HG02938 (cell line): ENCODE data around the gene VAMP1.
"Not testable (repeated sequence)": the region's sequence is repeated elsewhere in the genome, so short reads cannot be mapped to it uniquely, and the experiment has no call there.

ENCODE experiments used
- ATAC-seq: cut with Tn5 transposase; IDR thresholded peaks from one replicate; pipeline ENCODE4 v1.9.1; 2021; ENCODE audit warnings: mild to moderate bottlenecking, moderate library complexity; ENCODE audit not compliant: unreplicated experiment

The VAMP1 gene

DNA sequence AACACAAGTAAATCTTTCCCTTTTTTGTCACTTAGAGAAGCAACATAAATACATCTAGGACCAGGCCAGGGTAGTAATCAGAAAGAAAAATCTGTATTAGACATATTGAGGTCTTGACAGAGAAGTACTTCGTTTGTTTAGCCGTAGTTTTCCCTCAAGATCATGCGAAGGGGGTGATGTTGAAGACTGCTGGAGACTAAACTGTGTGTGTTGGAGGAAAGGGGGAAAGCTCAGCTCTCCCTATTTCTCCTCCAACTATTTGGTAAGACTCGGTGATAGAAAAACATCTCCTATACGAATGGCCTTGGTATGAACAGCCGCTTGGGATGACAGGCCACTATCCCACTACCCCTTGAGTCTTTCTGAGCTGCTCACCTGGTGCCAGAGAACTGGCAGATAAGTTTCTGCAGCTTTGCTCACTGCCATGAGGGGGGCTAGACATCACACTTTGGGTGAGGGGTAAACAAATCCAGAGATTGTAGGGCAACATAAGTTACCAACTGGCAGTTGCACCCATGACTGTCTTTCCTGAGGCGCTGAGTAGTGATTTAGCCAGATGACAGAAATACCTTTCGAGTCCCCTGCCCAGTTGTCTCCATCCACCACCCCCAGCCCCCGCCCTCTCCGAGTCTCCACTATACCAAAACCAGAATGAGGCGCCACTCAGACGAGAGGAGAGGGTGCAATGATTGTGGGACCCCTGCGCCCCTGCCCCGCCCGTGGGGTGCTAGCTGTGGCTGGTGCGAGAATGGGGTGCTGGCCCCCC, 685 bp downstream of the VAMP1 start:
- ATAC-seq, result no peak

DNA sequence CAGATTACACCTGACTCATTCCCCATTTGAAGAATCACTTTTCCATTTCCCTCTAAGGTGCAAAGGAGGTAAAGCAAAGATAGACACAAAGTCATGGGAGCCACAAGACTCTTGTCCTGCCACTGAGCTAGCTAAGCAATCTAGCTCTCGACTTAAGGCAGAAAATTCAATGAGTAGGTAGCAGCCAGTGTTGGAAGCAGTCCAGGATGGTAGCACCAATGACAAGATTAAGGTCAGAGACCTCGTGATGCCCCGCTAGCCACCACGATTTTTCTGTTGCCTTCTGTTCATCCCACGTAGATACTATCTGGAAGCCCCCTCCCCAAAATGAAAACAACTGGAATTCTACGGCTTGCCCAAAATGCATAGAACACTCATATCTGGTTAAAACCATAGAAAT, 1.4 kb downstream of the VAMP1 start:
- no peak for ATAC-seq

DNA sequence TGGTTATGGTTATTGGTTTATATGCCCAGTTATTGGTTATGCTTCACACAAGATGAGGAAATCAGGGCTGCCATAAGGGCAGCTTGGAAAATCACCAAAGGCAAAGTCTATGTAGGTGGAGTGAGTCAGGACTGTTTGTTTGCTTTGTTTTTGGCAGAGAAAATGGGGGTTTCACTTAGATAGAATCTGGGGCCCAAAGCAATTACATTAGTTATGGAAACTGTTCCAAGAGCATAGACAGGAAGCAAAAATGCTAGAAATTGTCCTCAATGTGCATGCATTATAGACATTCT, 2.2 kb downstream of the VAMP1 start:
- no peak for ATAC-seq

DNA sequence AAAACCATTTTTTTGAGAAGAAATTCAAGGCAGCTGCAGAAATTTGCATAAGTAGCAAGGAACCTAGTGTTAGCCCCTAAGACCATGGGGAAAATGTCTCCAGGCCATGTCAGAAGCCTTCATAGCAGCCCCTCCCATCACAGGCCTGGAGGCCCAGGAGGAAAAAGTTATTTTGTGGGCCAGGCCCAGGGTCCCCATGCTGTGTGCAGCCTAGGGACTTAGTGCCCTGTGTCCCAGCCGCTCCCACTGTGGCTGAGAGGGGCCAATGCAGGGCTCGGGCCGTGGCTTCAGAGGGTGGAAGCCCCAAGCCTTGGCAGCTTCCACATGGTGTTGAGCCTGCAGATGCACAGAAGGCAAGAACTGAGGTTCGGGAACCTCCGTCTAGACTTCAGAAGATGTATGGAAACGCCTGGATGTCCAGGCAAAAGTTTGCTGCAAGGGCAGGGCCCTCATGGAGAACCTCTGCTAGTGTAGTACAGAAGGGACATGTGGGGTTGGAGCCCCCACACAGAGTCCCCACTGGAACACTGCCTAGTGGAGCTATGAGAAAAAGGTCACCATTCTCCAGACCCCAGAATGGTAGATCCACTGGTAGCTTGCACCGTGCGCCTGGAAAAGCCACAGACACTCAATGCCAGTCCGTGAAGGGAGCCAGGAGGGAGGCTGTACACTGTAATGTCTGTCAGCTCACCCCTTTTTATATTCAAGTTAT, 2.8 kb downstream of the VAMP1 start:
- ATAC-seq, result not testable (repeated sequence)

DNA sequence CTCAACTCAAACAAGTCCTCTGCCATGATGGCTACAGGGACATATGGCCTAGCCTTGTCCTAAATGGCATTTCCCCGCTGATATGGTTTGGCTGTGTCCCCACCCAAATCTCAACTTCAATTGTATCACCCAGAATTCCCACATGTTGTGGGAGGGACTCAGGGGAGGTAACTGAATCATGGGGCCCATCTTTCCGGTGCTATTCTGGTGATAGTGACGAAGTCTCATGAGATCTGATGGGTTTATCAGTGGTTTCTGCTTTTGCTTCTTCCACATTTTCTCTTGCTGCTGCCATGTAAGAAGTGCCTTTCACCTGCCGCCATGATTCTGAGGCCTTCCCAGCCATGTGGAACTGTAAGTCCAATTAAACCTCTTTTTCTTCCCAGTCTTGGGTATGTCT, 3.7 kb downstream of the VAMP1 start:
- ATAC-seq, result not testable (repeated sequence)

DNA sequence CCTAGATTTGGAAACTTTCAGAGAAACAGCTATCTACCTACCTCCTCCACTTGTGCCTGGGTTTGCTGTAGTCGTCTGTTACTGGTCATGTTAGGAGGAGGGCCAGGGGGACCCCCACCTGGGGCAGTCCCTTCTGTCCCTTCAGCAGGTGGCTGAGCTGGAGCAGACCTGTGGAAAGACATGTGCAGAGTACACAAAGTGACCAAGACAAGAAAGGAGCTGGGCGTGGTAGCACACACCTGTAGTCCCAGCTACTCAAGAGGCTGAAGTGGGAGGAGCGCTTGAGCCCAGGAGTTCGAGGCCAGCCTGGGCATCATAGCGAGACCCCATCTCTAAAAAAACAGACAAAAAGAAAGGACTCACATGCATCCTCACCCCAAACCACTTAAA, 4.3 kb downstream of the VAMP1 start:
- ATAC-seq, result no peak

DNA sequence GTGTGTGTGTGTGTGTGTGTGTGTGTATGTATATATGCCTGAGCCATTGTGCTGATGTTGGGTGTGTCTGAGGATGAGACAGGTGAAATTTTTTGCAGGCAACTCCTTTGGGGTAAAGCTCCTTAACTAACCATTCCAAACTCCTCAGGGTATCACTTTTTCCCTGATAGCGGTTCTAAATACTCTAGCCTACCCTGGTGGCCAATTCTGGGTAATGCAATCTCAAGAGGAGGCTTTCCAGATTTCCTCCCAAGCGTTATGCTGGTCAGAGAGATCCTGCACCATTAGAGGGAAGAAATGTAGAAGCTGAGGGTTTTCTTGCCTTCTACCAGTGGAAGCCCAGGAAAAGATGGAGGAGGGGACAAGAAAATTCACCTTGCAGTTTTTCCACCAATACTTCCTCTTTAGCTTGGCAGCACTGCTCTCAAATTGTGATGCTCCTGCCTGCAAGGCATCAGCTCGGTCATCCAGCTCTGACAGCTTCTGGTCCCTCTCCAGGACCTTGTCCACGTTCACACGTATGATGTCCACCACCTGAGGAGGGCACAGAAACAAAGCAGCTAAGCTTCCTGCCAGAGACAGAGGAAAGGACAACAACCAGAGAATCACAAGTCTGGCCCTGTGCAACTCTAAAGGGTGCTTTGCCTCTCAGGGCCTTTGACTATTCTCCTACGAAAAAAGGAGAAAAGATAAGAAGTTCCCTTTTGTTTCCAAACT, 4.9 kb downstream of the VAMP1 start:
- ATAC-seq, result no peak

DNA sequence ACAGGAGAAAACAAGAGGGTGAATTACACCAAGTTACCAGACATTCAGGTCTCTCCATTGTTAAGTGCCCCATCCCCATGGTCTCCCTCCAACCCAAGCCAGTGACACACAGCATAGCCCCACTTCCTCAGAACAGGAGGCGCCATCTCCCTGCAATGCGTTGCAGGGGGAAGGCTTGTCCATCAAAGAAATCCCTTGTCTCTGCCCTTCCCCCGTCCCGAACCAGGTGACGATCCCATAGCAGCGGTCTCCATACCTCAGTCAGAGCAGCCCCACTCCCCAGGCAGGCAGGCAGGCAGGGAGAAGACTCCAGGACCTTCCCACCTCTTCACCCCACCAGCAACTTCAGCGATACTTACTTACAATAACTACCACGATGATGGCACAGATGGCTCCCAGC, 5.9 kb downstream of the VAMP1 start:
- no peak for ATAC-seq

DNA sequence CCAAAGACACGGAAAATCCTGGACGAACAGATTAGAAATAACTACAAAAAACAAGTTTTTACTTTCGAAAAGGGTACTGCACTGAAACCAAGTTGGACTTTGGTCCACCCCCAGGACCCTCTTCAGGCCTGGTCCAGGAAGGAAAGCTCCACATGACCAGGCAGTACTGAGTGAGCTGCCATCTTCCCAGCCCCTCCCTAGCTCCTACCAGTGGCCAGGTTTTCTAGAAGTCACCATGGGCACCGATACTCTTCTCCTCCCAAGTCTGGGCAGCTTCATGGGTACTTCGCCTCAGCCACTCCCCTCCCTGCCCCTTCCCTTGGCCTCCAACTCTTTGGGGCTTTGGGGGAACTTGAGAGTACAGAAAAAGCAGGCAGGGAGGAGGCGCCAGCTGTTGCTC, 6.6 kb downstream of the VAMP1 start:
- ATAC-seq, result no peak

DNA sequence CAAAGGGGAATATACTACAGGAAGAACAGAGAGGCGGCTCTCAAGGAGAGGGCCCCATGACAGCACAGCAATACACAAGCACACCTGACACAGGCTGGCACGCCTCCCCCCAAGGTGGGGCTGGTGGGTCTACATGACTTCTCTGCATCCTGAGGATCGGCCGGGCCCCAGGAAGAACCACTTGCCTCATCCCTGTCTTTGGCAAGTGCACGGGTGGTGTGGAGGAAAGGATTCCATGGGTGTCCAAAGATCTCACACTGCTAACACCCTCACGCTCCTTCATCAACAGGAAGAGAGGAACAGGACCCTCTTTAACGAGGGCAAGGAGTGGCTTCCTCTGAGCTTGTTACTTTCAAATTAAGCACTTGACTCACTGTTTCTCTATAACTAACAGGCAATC, 7.3 kb downstream of the VAMP1 start:
- ATAC-seq, result no peak

DNA sequence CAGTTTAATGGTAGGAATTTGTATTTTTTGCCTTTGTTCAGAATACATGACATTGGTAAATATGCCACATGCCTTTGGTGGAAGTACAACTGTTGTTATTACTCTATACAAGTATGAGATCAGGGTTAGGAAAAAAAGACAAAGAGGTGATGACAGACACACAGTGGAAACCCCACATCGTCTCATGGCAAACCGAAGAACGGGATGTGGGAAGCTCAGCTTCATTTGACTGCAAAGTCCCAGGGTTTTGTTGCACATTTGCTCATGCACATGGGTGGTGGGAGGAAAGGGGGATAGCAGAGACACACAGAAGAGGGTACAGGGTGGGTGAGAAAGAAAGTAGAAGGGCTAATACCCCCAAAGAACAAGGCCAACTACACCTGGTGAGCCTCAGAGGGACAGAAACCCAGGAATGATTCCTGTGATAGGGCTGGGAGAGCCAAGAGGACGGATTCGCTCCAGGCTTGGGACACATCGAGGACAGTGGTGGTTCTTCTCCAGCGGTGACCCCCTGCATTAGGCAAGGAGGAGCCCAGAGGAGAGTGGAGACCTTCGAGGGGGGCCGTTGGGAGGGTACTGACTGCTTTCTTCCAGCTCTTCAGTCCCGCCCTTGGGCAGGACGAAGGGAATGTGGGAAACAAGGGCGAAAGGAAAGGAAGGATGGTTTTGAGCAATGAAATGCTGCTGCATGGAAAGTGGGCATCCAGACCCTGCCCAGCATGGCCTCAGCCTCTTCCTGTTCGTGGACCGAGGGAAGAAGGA, 8.1 kb downstream of the VAMP1 start:
- ATAC-seq, result no peak

DNA sequence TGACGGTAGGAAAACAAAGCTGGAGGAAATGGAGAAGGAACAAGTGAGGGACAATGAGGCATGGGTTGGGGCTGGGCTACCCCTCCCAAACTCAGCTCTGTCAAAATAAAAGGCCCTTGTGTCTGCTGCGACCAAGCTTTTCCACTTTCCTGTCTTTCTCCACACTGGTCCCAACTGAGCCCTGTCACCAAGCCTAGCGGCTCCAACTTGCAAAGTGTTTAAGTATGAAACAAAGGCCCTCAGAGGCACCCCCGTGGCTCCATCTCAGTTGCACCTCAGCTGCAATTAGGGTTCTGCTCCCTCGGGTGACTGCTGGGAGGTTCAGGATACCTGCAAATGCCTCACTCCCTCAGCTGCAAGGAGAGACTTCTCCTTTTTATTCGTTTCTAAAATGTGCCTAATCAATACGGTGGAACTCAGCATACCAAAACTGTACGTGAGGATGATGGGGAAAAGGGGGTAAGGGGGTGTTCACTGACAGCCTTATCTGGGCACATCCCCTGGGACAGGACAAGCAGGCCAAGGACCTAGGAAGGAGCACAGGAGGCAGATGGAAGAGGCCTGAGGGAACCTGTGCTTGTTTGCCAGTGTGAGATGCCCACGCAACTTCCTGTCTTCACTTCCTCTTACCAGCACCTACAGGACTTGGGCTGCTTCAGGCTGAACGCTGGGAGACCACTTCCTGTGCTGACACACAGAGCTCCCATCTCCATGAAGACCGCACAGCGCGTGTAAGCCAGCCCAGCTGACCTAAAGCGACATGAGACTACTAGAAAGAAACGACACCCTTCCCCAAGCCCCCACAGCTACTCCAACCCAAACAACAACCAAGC, 8.9 kb downstream of the VAMP1 start:
- peak; percentile 79 for ATAC-seq

DNA sequence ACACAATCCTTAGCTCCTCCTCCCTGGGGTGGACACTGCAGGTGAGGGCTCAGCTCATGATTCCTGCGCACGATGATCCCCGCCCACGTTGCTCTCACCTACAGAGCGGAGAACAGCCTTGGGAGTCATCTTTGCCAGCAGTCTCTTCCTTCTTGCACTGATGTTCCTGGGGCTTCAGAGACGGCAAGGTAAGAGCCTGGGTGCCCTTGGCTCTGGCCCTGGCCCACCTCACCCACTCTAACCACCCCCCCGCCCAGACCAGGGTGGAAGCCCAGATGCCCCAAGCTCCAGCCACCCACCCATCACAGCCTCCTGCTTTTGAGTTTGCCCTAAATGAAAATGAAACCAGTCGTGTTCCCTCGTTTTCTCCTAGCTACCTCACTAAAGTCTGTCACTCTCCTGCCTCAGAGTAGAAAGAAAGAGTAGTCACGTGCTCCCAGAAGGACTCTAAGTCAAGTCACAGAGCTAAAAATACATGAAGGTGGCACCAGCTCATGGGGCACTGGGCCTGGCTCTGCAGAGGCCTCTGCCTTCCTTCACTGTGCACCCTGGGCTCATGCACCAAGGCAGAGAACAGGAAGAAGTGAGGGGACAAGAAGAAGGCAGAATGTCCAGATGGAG, 9.6 kb downstream of the VAMP1 start:
- ATAC-seq, result no peak

DNA sequence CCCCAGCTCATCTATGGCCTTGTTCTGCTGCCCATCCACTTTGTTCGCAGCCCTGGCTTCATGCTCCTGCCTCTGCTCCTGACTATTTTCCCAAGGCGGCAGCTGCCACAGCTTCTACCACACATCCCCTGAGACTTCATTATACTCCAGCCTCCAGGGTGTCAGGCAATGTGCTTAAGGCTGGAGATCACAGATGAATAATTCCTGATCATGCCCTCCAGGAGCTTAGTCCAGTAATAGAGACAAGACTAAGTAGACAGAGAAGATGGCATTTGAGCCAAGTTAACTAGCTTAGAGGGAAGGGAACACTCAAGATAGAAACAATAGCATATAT, 11.5 kb downstream of the VAMP1 start:
- no peak for ATAC-seq

DNA sequence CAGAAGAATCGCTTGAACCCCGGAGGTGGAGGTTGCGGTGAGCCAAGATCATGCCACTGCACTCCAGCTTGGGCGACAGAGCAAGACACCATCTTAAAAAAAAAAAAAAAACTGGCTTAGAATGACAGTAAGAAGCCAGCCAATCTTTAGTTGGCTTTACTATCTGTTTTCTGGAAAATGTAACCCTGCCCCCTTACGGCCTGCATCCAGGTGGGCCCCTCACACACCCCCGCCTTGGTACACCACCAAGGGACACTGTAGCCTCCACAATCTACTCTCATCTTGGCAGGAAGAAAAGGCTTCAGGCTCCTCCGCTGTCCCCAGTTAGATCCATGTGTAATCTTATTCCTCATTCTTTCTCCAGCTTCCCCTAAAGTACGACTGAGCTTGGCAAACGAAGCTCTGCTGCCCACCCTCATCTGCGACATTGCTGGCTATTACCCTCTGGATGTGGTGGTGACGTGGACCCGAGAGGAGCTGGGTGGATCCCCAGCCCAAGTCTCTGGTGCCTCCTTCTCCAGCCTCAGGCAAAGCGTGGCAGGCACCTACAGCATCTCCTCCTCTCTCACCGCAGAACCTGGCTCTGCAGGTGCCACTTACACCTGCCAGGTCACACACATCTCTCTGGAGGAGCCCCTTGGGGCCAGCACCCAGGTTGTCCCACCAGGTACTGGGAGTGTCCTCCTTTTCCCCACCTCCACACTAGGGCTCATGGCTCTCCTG, 12.0 kb downstream of the VAMP1 start:
- no peak for ATAC-seq

DNA sequence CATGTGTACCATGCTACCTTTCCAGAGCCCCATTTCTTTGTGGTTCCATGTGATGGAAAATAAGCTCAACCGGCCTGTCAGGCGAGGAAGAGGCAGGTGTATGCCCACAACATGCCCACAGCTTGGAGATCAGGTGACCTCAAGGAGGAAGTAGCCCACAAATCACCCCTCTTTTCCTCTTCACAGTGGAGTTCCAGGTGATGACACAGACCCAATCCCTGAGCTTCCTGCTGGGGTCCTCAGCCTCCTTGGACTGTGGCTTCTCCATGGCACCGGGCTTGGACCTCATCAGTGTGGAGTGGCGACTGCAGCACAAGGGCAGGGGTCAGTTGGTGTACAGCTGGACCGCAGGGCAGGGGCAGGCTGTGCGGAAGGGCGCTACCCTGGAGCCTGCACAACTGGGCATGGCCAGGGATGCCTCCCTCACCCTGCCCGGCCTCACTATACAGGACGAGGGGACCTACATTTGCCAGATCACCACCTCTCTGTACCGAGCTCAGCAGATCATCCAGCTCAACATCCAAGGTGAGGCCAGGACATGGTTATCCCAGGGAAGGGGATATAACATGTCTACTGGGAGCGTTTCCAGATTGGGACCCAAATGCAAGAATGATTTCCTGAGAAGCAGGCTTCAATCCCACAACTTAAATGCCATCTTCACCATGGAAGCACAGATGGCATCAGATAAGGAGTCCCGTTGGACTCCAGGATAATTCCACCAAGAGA, 13.1 kb downstream of the VAMP1 start:
- no peak for ATAC-seq

DNA sequence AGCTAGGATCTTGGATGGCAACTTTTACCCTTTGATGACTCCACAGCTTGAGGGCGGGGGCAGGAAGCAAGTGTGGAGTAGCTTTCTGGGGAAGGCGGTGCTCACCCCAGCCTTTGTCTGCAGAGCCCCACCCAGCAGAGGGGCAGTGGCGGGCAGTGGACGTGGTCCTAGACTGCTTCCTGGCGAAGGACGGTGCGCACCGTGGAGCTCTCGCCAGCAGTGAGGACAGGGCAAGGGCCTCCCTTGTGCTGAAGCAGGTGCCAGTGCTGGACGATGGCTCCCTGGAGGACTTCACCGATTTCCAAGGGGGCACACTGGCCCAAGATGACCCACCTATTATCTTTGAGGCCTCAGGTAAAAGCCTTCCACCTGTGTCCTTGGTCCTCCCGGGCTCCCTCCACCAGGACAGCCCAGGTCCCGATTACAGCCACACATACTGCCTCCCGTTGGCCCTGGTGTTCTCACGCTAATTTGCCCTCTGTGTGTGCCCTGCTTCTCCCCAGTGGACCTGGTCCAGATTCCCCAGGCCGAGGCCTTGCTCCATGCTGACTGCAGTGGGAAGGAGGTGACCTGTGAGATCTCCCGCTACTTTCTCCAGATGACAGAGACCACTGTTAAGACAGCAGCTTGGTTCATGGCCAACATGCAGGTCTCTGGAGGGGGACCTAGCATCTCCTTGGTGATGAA, 17.4 kb downstream of the VAMP1 start:
- ATAC-seq, result no peak

DNA sequence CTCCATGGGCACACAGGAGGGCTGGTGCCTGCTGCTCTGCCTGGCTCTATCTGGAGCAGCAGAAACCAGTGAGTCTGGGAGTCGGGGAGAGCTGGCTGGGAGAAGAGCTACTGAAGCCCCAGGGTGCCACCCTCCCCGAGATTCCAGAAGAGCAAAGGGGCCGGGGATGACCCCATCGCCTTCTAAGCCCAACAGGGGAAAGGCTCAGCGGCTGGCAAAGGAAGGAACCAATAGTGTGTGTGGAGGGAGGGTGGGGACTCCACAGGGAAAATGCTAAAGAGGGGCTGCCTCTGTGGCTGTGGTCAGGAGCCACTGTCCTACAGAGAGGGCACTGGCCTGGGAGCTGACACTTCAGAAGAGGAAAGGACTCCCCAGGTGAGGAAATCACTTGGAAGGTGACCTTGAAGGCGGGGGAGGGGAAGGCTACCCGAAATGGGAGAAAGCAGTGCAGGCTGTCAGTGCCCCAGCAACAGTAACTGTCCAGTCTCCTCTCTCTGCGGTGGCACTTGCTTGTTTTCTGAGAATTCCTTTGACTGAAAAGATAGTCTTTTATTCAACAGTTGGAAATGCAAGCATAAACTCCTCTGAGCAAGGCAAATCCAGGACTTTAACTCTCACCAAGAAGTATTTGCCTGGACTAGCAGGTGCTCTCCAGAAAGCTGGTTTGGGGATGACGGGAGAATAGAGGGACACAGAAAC, 18.1 kb downstream of the VAMP1 start:
- ATAC-seq, result no peak
